Vagina (tissue), 2 donors: ENCODE measurements around the gene ZEB2.

Experiments
- POLR2A ChIP-seq, 2 donors: fragments of 450-650 bp; IDR thresholded peaks; one replicate each; pipeline ENCODE4 v1.6.1; 2017; ENCODE audit warnings: antibody characterized with exemption in 2 of 2, mild to moderate bottlenecking in 2 of 2, moderate library complexity in 2 of 2
- TF ChIP-seq, protein P1 (sequence below), 3 experiments: fragments of 450-650 bp in 2 of 3; fragments of 200-600 bp in 1 of 3; sonication (generic) in 1 of 3; IDR thresholded peaks; one replicate each; pipeline ENCODE4 v1.5.1; 2017 to 2019; ENCODE audit warnings: antibody characterized with exemption in 3 of 3, mild to moderate bottlenecking in 2 of 3, moderate library complexity in 2 of 3

DNA sequence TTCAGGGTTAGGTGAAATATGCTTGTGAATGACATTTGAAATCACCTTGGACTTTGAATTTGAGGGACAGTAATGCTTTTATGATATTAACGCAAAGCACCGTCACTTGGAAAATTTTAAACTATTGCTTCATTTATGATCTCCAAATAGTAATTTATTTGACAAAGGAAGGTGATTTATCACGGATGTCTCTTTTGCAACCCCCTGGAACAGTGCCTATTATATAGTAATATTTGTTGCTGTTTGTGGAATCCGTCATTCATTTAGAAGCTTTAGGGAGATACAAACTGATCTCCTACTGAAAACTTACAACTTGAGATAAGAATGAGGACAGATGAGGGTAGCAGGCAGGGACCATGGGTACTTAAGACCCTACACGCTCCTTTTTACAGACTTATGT lies 10.7 kb upstream of the ZEB2 start:
- TF ChIP-seq, protein P1, sequence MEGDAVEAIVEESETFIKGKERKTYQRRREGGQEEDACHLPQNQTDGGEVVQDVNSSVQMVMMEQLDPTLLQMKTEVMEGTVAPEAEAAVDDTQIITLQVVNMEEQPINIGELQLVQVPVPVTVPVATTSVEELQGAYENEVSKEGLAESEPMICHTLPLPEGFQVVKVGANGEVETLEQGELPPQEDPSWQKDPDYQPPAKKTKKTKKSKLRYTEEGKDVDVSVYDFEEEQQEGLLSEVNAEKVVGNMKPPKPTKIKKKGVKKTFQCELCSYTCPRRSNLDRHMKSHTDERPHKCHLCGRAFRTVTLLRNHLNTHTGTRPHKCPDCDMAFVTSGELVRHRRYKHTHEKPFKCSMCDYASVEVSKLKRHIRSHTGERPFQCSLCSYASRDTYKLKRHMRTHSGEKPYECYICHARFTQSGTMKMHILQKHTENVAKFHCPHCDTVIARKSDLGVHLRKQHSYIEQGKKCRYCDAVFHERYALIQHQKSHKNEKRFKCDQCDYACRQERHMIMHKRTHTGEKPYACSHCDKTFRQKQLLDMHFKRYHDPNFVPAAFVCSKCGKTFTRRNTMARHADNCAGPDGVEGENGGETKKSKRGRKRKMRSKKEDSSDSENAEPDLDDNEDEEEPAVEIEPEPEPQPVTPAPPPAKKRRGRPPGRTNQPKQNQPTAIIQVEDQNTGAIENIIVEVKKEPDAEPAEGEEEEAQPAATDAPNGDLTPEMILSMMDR (IDR thresholded peaks at IDR 0.05) = no peak
- no peak for TF ChIP-seq POLR2A (IDR thresholded peaks at IDR 0.05)
